Panc1 (cell line): ENCODE measurements around the gene HOXA4. TPM values are rescaled to one million over a fixed set of nuclear protein-coding genes. Genes with fewer than 3 reads are reported as not detected.

Experiments
- ATAC-seq: fragments of 200-7000 bp; cut with Tn5 transposase; 2 replicates; pipeline ENCODE4 v1.9.1; 2020; ENCODE audit warnings: mild to moderate bottlenecking, moderate library complexity
- Bru-seq: library from RNA; stranded (reverse); fragments of 400-500 nt; gene quantifications from one replicate; lab custom pipeline; 2021; lab: Mats Ljungman, UMichigan
- BruChase-seq, 2 experiments: library from RNA; stranded (reverse); fragments of 400-500 nt; gene quantifications; one replicate each; lab custom pipeline; 2021; lab: Mats Ljungman, UMichigan
- BruUV-seq: library from RNA; stranded (reverse); fragments of 400-500 nt; replicated peaks from 2 replicates; lab custom pipeline; 2021; lab: Mats Ljungman, UMichigan
- CTCF ChIA-PET: fragments of 300-600 bp; sonication (Branson Sonifier 250); formaldehyde crosslinking; loops from one replicate; lab custom pipeline; 2022; ENCODE audit warnings: antibody characterized with exemption; lab: Charles Lee
- POLR2A ChIA-PET: fragments of 300-600 bp; sonication (Branson Sonifier 250); formaldehyde crosslinking; loops from one replicate; lab custom pipeline; 2022; ENCODE audit warnings: antibody characterized with exemption; lab: Charles Lee
- DNase-seq: peaks from one replicate; pipeline ENCODE4 v3.0.0-alpha.2; 2010; ENCODE audit warnings: low read depth, low spot score
- H3K27ac ChIP-seq: 2 replicates; pipeline ENCODE4 v1.5.1; 2011; ENCODE audit warnings: mild to moderate bottlenecking, low read length, inconsistent platforms
- H3K27me3 ChIP-seq: fragments of 200-500 bp; sonication (Bioruptor generic); 2 replicates; pipeline ENCODE4 v1.6.0; 2014; ENCODE audit warnings: low read length, inconsistent platforms; ENCODE audit not compliant: control insufficient read depth, insufficient read depth
- H3K36me3 ChIP-seq: fragments of 200-500 bp; sonication (Bioruptor generic); 2 replicates; pipeline ENCODE4 v1.5.1; 2014; ENCODE audit warnings: inconsistent platforms, mild to moderate bottlenecking, low read length, moderate library complexity; ENCODE audit not compliant: control insufficient read depth, insufficient read depth
- H3K4me1 ChIP-seq: 2 replicates; pipeline ENCODE4 v1.5.1; 2011; ENCODE audit warnings: inconsistent platforms, mild to moderate bottlenecking, low read length, moderate library complexity; ENCODE audit not compliant: control insufficient read depth, insufficient read depth
- H3K4me3 ChIP-seq, 2 experiments: 2 replicates each; pipeline ENCODE4 v1.5.1; 2011 to 2012; ENCODE audit warnings: low read depth in 2 of 2, low read length in 2 of 2, mild to moderate bottlenecking in 2 of 2, inconsistent platforms in 1 of 2, moderate library complexity in 1 of 2
- H3K9me3 ChIP-seq: fragments of 200-500 bp; sonication (Bioruptor generic); 2 replicates; pipeline ENCODE4 v1.5.1; 2014; ENCODE audit warnings: low read depth, mild to moderate bottlenecking, inconsistent platforms, low read length, moderate library complexity; ENCODE audit not compliant: control insufficient read depth, insufficient read depth
- CTCF ChIP-seq: fragments of 450-650 bp; IDR thresholded peaks from 2 replicates; pipeline ENCODE4 v1.5.1; 2017; ENCODE audit warnings: mild to moderate bottlenecking
- POLR2AphosphoS5 ChIP-seq: IDR thresholded peaks from 2 replicates; pipeline ENCODE4 v1.6.1; 2012; ENCODE audit warnings: mild to moderate bottlenecking, low read depth, low read length, moderate library complexity
- REST ChIP-seq, 2 experiments: IDR thresholded peaks; 2 replicates each; pipeline ENCODE4 v1.6.1; 2011 to 2012; ENCODE audit warnings: low read depth in 2 of 2, control low read depth in 1 of 2, low read length in 1 of 2, mild to moderate bottlenecking in 1 of 2, moderate library complexity in 1 of 2; ENCODE audit not compliant: insufficient read depth in 1 of 2
- SIN3A ChIP-seq: IDR thresholded peaks from 2 replicates; pipeline ENCODE4 v1.6.1; 2012; ENCODE audit warnings: low read depth, mild to moderate bottlenecking, low read length, moderate library complexity, borderline replicate concordance; ENCODE audit not compliant: insufficient read depth
- TCF7L2 ChIP-seq: IDR thresholded peaks from 2 replicates; pipeline ENCODE4 v1.6.1; 2011; ENCODE audit warnings: mild to moderate bottlenecking, low read depth, low read length, inconsistent platforms
- in situ Hi-C: cut with HindIII; loops from 2 replicates; pipeline ENCODE4 v1.10.0; 2016; ENCODE audit warnings: low sequenced_read_pairs, low pct_unique_long_range_greater_than_20kb
- intact Hi-C: fragments of 100-400 bp; cut with micrococcal nuclease; formaldehyde crosslinking; loops from one replicate; pipeline ENCODE4 v1.10.0; 2022; ENCODE audit not compliant: unreplicated experiment
- long read RNA-seq: library from polyadenylated mRNA; unstranded; transcript quantifications from one replicate; pipeline ENCODE4 v2.0.0, GENCODE V29; 2021; ENCODE audit not compliant: unreplicated experiment
- polyA plus RNA-seq: library from polyadenylated mRNA; unstranded; fragments of >200 nt; gene quantifications from one replicate; pipeline ENCODE4 v1.2.1, GENCODE V29; 2012; ENCODE audit warnings: missing spikeins; ENCODE audit not compliant: insufficient read length
- total RNA-seq: library from RNA; stranded (reverse); gene quantifications from one replicate; pipeline ENCODE4 v1.2.1, GENCODE V29; 2021; ENCODE audit not compliant: unreplicated experiment

The HOXA4 gene
- 0.39 TPM for total RNA-seq
- polyA plus RNA-seq: 0.45 TPM
- Bru-seq, nascent RNA: percentile 36 among the genes with signal in this experiment
- percentile 38 among the genes with signal in this experiment for BruChase-seq, experiment 1, labeled RNA remaining after a 2-hour chase
- percentile 30 among the genes with signal in this experiment for BruChase-seq, experiment 2, labeled RNA remaining after a 6-hour chase
- long read RNA-seq: 0 reads

- CTCF ChIA-PET: no interaction called here
- no peak for TF ChIP-seq TCF7L2
- no peak for TF ChIP-seq SIN3A
- no peak for TF ChIP-seq REST (IDR thresholded peaks at IDR 0.05; ENCODE audit: insufficient read depth in 1 of 2, low read depth in 2 of 2, low read length in 1 of 2)
- TF ChIP-seq CTCF: no peak
- TF ChIP-seq POLR2AphosphoS5: no peak
- DNase-seq (no peak), ATAC-seq (no peak)
- Histone ChIP-seq H3K4me1 (peaks cover 75% of the 10 kb centered on the region), H3K36me3 (no peaks in the 10 kb centered on the region), H3K4me3 (no peak within 1 kb of the TSS), H3K27me3 (no peaks in the 10 kb centered on the region), H3K9me3 (no peaks in the 10 kb centered on the region), H3K27ac (peak within 1 kb of the TSS; percentile 98)
- POLR2A ChIA-PET: interaction anchor here (0.6 kb wide), 1 partner anchor 33 kb away, joined by 5 read pairs; no protein-coding TSS in a partner anchor
- no TSS peak for BruUV-seq
- intact Hi-C loops: no loop called here
- in situ Hi-C loops: no loop called here
Measured at GRCh38 chr7:27130540-27131389, at the start of gene HOXA4. HOXA4 (minus strand) TSS chr7:27130757; CDS start chr7:27130733, 24 bp downstream.

- no peaks in the 10 kb centered on the region for H3K27me3 ChIP-seq
- H3K36me3 ChIP-seq: no peaks in the 10 kb centered on the region
- peaks cover 15% of the 10 kb centered on the region; the same call in 1 of the 2 replicates for H3K4me1 ChIP-seq
- peak overlapping the region; percentile 57 for H3K27ac ChIP-seq
- TF ChIP-seq CTCF (peak; percentile 99), SIN3A (no peak), TCF7L2 (0 out of 2 replicates have a peak, but pooled peaks have one; percentile 34)
- CTCF ChIA-PET: interaction anchor here (0.5 to 1.9 kb wide), 16 partner anchors 9 to 1300 kb away, joined by 3 to 12 read pairs (median 3); no protein-coding TSS in a partner anchor
- in situ Hi-C loops: no loop called here
- no peaks in the 10 kb centered on the region for H3K9me3 ChIP-seq
- BruUV-seq: no TSS peak
- ATAC-seq (peak; percentile 83), DNase-seq (no peak)
- H3K4me3 ChIP-seq: peak overlapping the region; percentile 32 to 52
- POLR2A ChIA-PET: no interaction called here
- intact Hi-C loops: no loop called here
Measured at GRCh38 chr7:27179503-27180430, 49.2 kb upstream of the HOXA4 start.
